Suprapubic skin (tissue), 3 donors: ENCODE data around the gene ITPRIPL2.

Source experiments
- CTCF ChIP-seq, 2 donors: fragments of 200-600 bp in 1 of 2; fragments of 450-650 bp in 1 of 2; sonication (generic) in 1 of 2; IDR thresholded peaks; one replicate each; pipeline ENCODE4 v1.5.1; 2016 to 2019; ENCODE audit warnings: antibody characterized with exemption in 2 of 2, mild to moderate bottlenecking in 1 of 2, moderate library complexity in 1 of 2
- POLR2AphosphoS5 ChIP-seq, 3 donors: sonication (generic); formaldehyde crosslinking; IDR thresholded peaks; one replicate each; pipeline ENCODE4 v1.6.1; 2017; ENCODE audit warnings: antibody characterized with exemption in 3 of 3

- TF ChIP-seq CTCF (IDR thresholded peaks at IDR 0.05) (no peak), POLR2AphosphoS5 (IDR thresholded peaks at IDR 0.05) (no peak)
Observed at GRCh38 chr16:19085679-19086200, 28.0 kb upstream of the ITPRIPL2 start.
